A549 (cell line): ENCODE measurements around the gene MAGI2.

Experiments used
- CHD4 ChIP-seq: fragments of 200-600 bp; sonication (generic); IDR thresholded peaks from 2 replicates; pipeline ENCODE4 v1.6.1; 2016; ENCODE audit warnings: antibody characterized with exemption, mild to moderate bottlenecking, borderline replicate concordance
- EP300 ChIP-seq, 2 experiments: fragments of >200 bp; sonication (Bioruptor Twin); formaldehyde crosslinking; IDR thresholded peaks; 2 replicates in 1 of 2; 3 replicates in 1 of 2; pipeline ENCODE4 v1.6.1; 2016 to 2017
- FOSL2 ChIP-seq, 2 experiments: fragments of 450-650 bp in 1 of 2; fragments of >200 bp in 1 of 2; sonication (Bioruptor Twin) in 1 of 2; formaldehyde crosslinking; IDR thresholded peaks; 2 replicates each; pipeline versions ENCODE4 v1.5.0 to v1.6.1; 2016 to 2020; ENCODE audit warnings: mild to moderate bottlenecking in 1 of 2, moderate library complexity in 1 of 2
- MAZ ChIP-seq: fragments of 150-350 bp; IDR thresholded peaks from 2 replicates; pipeline ENCODE4 v1.6.1; 2014; ENCODE audit warnings: antibody characterized with exemption, low read depth, low read length, borderline replicate concordance
- POLR2A ChIP-seq: IDR thresholded peaks from 2 replicates; pipeline ENCODE4 v1.6.1; 2012; ENCODE audit warnings: mild to moderate bottlenecking, low read length
- POLR2AphosphoS2 ChIP-seq: conservative IDR thresholded peaks from 2 replicates; pipeline ENCODE4 v1.6.1; 2012; ENCODE audit warnings: low read length, improper control_type of control experiment, inconsistent platforms
- RFX5 ChIP-seq: fragments of 450-650 bp; IDR thresholded peaks from 2 replicates; pipeline ENCODE4 v1.7.1; 2014; ENCODE audit warnings: antibody characterized with exemption, mild to moderate bottlenecking, moderate library complexity
- RNF2 ChIP-seq: fragments of 200-600 bp; sonication (generic); IDR thresholded peaks from 2 replicates; pipeline ENCODE4 v1.6.1; 2016; ENCODE audit warnings: low read depth, mild to moderate bottlenecking, antibody characterized with exemption, moderate library complexity, borderline replicate concordance
- TF ChIP-seq, protein P1 (sequence below): fragments of >200 bp; sonication (Bioruptor Twin); formaldehyde crosslinking; IDR thresholded peaks from 3 replicates; pipeline ENCODE4 v1.5.1; 2016
- TF ChIP-seq, protein P2 (sequence below): IDR thresholded peaks from 2 replicates; pipeline ENCODE4 v1.6.1; 2012; ENCODE audit warnings: low read depth, borderline replicate concordance

DNA sequence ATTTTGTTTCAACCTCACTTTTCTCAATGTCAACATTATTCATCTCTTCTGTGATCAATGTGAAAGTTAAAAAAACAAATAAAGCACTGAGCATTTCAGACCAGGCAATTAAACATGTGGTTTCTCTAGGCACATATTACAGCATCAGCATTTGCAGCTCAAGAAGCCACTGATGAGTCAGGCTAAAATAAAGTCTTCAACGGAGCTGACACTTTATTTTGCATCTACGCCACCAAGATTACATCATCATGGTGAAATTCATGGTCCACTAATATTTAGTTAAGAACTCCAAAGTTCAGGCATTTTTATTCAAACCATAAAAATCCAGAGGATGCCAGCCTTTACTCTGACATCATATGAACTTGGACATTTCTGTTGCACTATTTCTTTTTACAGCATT lies 33.0 kb downstream of the MAGI2 start:
- TF ChIP-seq, protein P1, sequence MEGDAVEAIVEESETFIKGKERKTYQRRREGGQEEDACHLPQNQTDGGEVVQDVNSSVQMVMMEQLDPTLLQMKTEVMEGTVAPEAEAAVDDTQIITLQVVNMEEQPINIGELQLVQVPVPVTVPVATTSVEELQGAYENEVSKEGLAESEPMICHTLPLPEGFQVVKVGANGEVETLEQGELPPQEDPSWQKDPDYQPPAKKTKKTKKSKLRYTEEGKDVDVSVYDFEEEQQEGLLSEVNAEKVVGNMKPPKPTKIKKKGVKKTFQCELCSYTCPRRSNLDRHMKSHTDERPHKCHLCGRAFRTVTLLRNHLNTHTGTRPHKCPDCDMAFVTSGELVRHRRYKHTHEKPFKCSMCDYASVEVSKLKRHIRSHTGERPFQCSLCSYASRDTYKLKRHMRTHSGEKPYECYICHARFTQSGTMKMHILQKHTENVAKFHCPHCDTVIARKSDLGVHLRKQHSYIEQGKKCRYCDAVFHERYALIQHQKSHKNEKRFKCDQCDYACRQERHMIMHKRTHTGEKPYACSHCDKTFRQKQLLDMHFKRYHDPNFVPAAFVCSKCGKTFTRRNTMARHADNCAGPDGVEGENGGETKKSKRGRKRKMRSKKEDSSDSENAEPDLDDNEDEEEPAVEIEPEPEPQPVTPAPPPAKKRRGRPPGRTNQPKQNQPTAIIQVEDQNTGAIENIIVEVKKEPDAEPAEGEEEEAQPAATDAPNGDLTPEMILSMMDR: no peak
- TF ChIP-seq POLR2A (no peak), CHD4 (no peak), RFX5 (no peak), FOSL2 (IDR thresholded peaks at IDR 0.05) (peak; percentile 69), FOSL2 (CRISPR knock-in tag; IDR thresholded peaks at IDR 0.05) (peak; percentile 81), EP300 (IDR thresholded peaks at IDR 0.05) (peak in 1 of 2 experiments; percentile 44; a peak in 2 of 5 replicates), MAZ (no peak), POLR2AphosphoS2 (no peak), RNF2 (no peak)
- TF ChIP-seq, protein P2, sequence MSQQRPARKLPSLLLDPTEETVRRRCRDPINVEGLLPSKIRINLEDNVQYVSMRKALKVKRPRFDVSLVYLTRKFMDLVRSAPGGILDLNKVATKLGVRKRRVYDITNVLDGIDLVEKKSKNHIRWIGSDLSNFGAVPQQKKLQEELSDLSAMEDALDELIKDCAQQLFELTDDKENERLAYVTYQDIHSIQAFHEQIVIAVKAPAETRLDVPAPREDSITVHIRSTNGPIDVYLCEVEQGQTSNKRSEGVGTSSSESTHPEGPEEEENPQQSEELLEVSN: no peak
